Suppressor macrophage (primary cell): ENCODE measurements around the gene SORL1.

Source experiments
- DNase-seq, 4 experiments: peaks; one replicate each; pipeline ENCODE4 v3.0.0-alpha.2; 2020 to 2022

SORL1 gene

DNA sequence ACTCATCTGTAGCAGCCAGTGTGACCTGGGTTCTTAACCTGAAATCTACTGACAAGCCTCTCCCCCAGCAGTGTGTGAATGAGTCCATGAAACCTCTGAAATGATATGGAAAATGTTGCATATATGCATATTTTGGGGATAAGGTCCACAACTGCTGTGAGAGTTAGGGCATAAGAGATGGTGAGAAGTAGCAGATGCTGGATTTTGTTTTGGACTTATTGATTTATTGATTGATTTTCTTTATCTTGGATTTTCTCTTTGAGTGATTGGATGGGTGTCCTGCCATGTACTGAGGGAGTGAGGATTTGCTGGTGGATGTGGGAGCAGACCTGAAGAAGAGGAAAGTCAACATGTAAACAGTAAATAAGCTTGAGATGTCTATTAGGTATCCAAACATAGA, 212.0 kb downstream of the SORL1 start:
- no peak for DNase-seq

DNA sequence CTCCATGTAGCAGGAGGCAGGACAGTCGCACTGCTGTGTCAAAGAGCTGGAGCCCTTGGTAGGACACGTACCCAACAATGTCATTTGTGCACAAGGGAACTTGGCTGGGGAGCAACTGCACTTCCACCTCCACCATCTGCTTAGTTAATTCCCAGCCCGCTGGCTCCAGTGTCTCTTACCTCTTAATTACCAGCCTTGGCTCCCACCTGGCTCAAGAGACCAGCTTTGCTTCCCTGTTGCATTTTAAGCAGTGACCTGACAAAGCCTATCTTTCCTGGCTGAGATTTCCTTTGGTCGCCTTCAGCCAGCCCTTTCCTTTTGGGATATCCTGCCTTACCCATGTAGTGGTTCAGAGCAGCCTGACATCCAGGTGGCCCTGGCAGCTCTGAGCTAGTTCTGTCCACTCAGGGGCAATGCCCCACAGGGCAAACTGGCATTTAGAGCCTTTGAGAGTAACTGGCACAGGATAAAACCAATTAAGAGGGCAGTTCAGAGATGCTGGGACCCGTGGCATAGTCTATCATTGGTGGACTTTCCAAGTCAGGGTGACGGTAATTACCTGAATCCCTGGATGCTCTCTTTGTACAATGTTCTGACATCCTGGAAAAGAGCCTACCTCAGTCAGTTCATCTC, 213.2 kb downstream of the SORL1 start:
- DNase-seq: no peak

DNA sequence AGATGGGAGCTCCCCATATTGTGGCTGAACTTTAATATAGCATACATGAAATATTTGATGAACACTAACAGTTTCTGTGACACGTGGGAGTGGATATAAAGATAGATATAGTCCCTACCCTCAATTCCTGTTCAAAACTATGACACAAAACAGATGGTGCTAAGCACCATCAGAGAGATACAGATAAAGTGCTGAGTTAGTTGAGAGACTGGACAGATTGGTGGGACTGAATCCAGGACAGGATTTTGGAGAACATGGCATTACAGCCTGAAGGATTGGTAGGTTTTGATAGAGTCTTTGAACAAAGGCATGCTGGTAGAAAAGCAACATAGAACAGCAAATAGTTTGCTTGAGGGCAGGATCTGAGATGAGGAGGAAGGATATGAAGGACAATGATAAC, 215.7 kb downstream of the SORL1 start:
- DNase-seq: no peak

DNA sequence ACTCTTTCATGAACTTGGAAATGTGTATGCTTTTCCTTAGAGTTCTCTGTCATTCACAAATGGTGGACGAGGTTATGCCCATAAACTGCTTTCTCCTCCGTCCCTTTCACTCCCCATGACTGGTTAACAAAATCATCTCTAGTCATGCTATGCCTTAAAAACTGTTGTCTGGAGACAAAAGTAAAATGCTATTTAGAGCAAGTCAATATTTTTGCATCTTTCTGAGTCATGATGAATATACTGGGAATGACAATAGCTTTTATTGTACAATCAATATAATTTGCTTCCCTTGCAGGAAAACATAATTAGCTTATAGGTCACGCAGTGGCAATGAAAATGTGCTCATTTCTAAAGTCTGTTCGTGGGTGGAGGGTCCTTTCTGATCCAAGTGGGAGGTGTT, 217.3 kb downstream of the SORL1 start:
- no peak for DNase-seq

DNA sequence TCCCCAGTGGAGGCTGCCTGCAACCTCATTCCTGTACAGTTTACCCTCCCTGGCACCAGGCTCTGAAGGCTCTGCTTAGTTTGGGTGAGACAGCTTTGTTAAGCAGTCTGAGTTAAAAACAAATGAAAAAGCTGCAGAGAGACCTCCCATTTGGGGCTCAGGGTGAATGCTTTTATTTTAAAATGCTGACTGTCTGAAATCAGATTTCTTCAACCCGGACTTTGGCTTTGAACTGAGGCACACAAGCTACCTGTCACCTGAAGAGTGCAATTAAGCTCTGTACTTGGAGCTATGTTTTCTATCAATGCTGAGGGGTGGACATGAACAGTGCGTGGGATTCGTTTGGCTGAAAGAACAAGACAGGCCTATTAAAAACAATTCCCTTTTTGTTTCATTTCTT, 218.2 kb downstream of the SORL1 start:
- DNase-seq: no peak

DNA sequence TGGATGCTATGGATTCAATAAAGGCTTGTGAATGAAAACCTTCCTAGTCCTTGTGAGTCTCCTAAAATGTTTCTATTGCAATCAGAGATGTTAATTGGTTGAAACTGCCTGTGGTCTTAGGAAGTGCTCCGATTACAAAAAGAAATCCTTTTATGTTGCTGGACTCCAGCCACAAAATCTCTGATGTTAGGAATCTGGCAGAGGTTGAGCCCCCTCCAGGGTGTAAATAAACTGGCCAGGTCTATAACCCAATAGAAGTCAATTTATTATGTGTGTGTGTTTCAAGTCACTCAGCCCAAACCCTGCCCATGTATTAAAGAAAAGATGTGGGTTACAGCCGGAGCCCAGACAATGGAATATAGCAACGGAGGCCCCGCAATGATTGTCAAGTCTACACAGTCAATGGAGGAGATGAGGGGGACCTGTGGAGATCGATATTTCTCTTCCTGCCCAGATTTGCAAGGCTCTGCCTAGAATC, 218.7 kb downstream of the SORL1 start:
- no peak for DNase-seq

DNA sequence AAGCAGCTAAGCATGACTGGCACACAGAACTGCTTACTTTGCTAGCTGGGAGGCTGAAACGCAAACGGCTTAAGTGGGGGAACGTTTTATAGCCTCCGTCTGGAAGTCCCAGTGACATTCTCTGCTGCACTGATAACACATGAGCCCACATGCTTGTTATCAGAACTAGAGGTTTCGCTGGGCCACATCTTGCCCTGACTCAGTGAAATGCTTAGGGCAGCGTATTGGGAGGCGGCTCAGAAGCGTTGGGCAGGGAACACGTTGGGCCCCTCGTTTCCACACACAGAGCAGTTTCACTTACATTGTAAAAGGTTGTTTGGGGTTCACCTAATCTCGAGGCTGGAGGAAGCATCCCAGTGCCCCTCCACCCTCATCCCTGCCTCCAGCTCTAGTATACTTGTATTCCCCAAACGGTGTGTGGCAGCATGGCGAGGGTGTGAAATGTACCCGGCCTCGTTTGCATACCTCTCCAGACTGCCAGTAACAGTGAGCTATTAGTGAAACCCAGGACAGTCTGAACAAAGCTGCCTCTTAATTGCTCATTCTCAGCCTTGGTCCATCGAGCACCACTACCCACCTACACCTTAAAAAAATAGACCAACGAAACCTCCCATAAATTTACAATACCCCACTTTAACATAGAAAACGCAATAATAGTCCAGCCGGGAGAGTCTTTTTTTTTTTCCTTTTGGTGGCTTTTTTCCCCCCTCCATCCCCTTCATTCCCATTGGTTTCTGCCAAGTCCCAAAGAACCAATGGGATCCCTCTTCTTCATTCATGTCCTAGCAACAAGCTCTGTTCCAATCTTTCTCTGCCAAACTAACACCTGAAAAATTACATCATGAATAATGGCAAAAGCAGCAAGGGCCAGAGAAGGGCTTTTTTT, 219.4 kb downstream of the SORL1 start:
- DNase-seq: no peak

DNA sequence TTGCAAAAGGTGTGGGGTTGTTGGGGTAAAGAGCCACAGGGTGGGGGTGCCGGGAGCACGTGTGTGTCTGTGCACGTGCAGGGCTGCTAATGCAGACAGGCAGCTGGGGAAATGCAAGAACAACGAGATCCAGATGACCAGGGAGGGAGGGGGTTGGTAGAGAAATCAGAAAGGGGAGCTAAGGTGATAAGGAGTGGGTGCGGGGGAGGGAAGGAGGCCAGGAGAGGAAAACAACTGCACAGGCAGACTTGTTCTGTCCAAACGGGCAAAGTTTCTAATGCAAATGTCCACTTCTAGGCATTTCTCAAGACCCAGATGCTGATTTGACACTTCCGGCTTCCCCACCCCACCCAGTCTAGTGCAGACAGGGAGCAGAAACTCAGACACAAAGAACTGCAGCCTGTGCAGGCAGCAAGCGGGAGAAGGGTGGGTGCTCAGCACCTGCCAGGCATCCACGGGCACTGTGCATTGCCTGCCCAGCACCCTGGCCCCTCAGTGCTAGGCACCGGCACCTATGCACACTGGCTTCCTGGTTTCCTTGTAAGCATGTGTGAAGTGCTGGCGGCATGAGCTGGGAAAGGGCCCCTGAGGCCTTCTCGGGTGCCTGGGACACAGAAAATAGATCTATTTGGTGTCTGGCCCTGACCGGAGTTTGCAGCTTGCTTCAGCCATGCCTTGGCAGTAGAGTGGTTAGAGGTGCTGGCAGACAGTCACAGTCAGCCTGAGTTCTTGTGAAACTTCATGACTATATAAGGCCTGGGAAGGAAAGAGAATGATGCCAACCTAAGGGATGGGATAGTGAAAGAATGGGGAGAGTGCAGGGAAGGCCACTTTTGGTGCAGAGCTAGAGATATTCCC, 220.7 kb downstream of the SORL1 start:
- DNase-seq: no peak

DNA sequence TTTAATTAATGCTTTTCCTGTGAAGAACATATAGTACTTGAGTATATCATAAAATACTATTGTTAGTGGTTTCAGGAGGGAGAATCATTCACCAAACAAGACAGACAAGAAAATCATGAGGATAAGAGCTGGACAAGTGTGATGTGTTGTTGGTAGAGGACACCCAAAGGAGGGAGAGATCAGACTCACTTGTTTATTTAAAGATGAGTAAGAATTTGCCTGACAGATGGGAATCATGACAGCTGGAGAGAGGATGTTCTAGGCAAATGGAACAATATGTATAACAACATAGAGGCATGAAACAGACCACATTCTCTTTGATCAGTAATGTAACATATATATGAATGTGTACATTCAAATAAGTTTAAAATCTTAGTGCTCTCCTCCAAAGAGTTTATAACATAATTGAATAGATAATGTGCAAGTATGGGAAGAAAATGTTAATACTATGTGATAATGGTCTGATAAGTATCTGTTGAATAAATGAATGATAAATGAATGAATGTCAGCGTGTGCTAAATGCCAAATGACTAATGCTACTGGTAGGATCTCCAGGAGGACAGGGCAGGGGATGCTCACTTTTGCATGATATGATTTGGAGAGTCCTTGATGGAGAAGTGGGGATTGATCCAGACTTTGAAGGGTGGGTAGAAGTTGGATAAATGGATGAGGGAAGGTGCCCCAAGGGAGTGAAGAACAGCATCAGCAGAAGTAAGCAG, 229.6 kb downstream of the SORL1 start:
- no peak for DNase-seq
